ENCODE results near the gene TBX19.

GRCh38 chr1:168335500-168335899 lies 54.8 kb downstream of the TBX19 start:
- TF ChIP-seq POLR2A (IDR thresholded peaks at IDR 0.05; ENCODE audit: low read depth, low read length) (no peak), POLR2AphosphoS5 (IDR thresholded peaks at IDR 0.05; ENCODE audit: low read length) (no peak), MYC (IDR thresholded peaks at IDR 0.05; ENCODE audit: insufficient read depth, insufficient read length, insufficient replicate concordance, low read length, severe bottlenecking) (no peak), MTA3 (IDR thresholded peaks at IDR 0.05; ENCODE audit: borderline replicate concordance, low read length) (no peak), CTCF (IDR thresholded peaks at IDR 0.05 in 2 of 3, conservative IDR thresholded peaks at IDR 0.05 in 1 of 3; ENCODE audit: control insufficient read depth in 2 of 3, extremely low read depth in 1 of 3, insufficient read depth in 1 of 3, low read depth in 3 of 3, low read length in 3 of 3) (no peak), SUZ12 (IDR thresholded peaks at IDR 0.05; ENCODE audit: unreplicated experiment) (no peak)
